B cell (primary cell): ENCODE results near the gene LRRC8D. TPM values are rescaled to one million over a fixed set of nuclear protein-coding genes. Genes with fewer than 3 reads are reported as not detected.

ENCODE experiments used
- ATAC-seq: fragments of 200-7000 bp; cut with Tn5 transposase; one replicate; pipeline ENCODE4 v1.10.0; 2021; ENCODE audit warnings: low read depth, mild to moderate bottlenecking, moderate number of reproducible peaks, moderate library complexity
- CTCF ChIA-PET: fragments of 350-600 bp; sonication (Branson Sonifier 250); formaldehyde crosslinking; loops from one replicate; lab custom pipeline; 2021; ENCODE audit warnings: antibody characterized with exemption, inconsistent platforms; lab: Charles Lee
- POLR2A ChIA-PET: fragments of 350-600 bp; sonication (Branson Sonifier 250); formaldehyde crosslinking; loops from one replicate; lab custom pipeline; 2021; ENCODE audit warnings: antibody characterized with exemption; lab: Charles Lee
- DNase-seq: peaks from one replicate; pipeline ENCODE4 v3.0.0; 2013
- H2AFZ ChIP-seq: 2 replicates; pipeline ENCODE4 v1.6.1; 2012; ENCODE audit warnings: mild to moderate bottlenecking, low read depth, low read length; ENCODE audit not compliant: insufficient read depth, poor library complexity, severe bottlenecking
- H3K27ac ChIP-seq, 2 donors: 1 replicate in 1 of 2; 2 replicates in 1 of 2; pipeline ENCODE4 v1.5.1; 2012 to 2013; ENCODE audit warnings: low read length in 2 of 2, mild to moderate bottlenecking in 2 of 2, moderate library complexity in 1 of 2
- H3K27me3 ChIP-seq, 4 experiments: fragments of 200-600 bp in 1 of 4; sonication (generic) in 1 of 4; replicated peaks in 1 of 4; 1 replicate in 2 of 4; 2 replicates in 2 of 4; pipeline versions ENCODE4 v1.6.1 to v1.7.0; 2013 to 2016; ENCODE audit warnings: low read length in 3 of 4, mild to moderate bottlenecking in 2 of 4, mixed read lengths in 1 of 4, moderate library complexity in 1 of 4; ENCODE audit not compliant: insufficient read depth in 4 of 4, control insufficient read depth in 3 of 4; ENCODE audit errors: control extremely low read depth in 1 of 4
- H3K36me3 ChIP-seq, 2 experiments: replicated peaks in 1 of 2; 1 replicate in 1 of 2; 2 replicates in 1 of 2; pipeline versions ENCODE4 v1.6.1 to v1.7.1; 2013; ENCODE audit warnings: low read length in 1 of 2; ENCODE audit not compliant: insufficient read depth in 2 of 2, control insufficient read depth in 1 of 2; ENCODE audit errors: control extremely low read depth in 1 of 2, extremely low read depth in 1 of 2
- H3K4me1 ChIP-seq, 2 donors: fragments of 200-600 bp in 1 of 2; sonication (generic) in 1 of 2; 1 replicate in 1 of 2; 2 replicates in 1 of 2; pipeline versions ENCODE4 v1.5.1 to v1.6.1; 2013 to 2017; ENCODE audit warnings: low read length in 2 of 2; ENCODE audit not compliant: control insufficient read depth in 2 of 2, insufficient read depth in 2 of 2
- H3K4me2 ChIP-seq: replicated peaks from 2 replicates; pipeline ENCODE3; 2012; ENCODE audit warnings: mild to moderate bottlenecking, low read depth, low read length; ENCODE audit not compliant: poor library complexity, severe bottlenecking
- H3K4me3 ChIP-seq, 5 experiments: fragments of 200-600 bp in 1 of 5; sonication (generic) in 1 of 5; 1 replicate in 3 of 5; 2 replicates in 2 of 5; pipeline versions ENCODE4 v1.5.1 to v1.7.0; 2011 to 2016; ENCODE audit warnings: low read length in 4 of 5, mild to moderate bottlenecking in 4 of 5, low read depth in 2 of 5, control low read depth in 1 of 5, moderate library complexity in 1 of 5; ENCODE audit not compliant: insufficient read depth in 1 of 5; ENCODE audit errors: control extremely low read depth in 1 of 5, extremely low read depth in 1 of 5
- H3K79me2 ChIP-seq: fragments of 200-600 bp; sonication (generic); one replicate; pipeline ENCODE4 v1.6.0; 2016; ENCODE audit warnings: low read length; ENCODE audit not compliant: control insufficient read depth, insufficient read depth
- H3K9ac ChIP-seq: fragments of 200-600 bp; sonication (generic); 2 replicates; pipeline ENCODE4 v1.6.1; 2017; ENCODE audit warnings: mild to moderate bottlenecking, low read length, moderate library complexity
- H3K9me3 ChIP-seq, 3 donors: one replicate each; pipeline versions ENCODE4 v1.6.1 to v1.7.1; 2013; ENCODE audit warnings: low read length in 2 of 3; ENCODE audit not compliant: control insufficient read depth in 2 of 3, insufficient read depth in 1 of 3; ENCODE audit errors: control extremely low read depth in 1 of 3
- H4K20me1 ChIP-seq: 2 replicates; pipeline ENCODE4 v1.6.0; 2012; ENCODE audit warnings: mild to moderate bottlenecking, low read length; ENCODE audit not compliant: insufficient read depth, control insufficient read depth, poor library complexity, severe bottlenecking
- H3K27ac Mint-ChIP-seq: one replicate; pipeline ENCODE4 v1.8.0; 2021; ENCODE audit warnings: mixed read lengths
- H3K27me3 Mint-ChIP-seq: one replicate; pipeline ENCODE4 v1.8.0; 2021; ENCODE audit warnings: mixed read lengths
- H3K4me1 Mint-ChIP-seq: one replicate; pipeline ENCODE4 v1.8.0; 2021; ENCODE audit warnings: mixed read lengths
- H3K4me3 Mint-ChIP-seq: one replicate; pipeline ENCODE4 v1.8.0; 2021; ENCODE audit warnings: mixed read lengths
- H3K9me3 Mint-ChIP-seq: one replicate; pipeline ENCODE4 v1.8.0; 2022; ENCODE audit warnings: mixed read lengths; ENCODE audit not compliant: insufficient read depth
- EZH2 ChIP-seq: IDR thresholded peaks from 2 replicates; pipeline ENCODE4 v1.6.1; 2012; ENCODE audit warnings: borderline replicate concordance, low read depth, mild to moderate bottlenecking, moderate library complexity, low read length; ENCODE audit not compliant: insufficient read depth, poor library complexity, severe bottlenecking
- WGBS: methylation state at CpG from one replicate; pipeline ENCODE4 v1.1.5; 2013; ENCODE audit warnings: missing lambda C conversion rate; ENCODE audit not compliant: insufficient coverage; 5-methylcytosine and 5-hydroxymethylcytosine counted together
- intact Hi-C: fragments of 100-400 bp; cut with micrococcal nuclease; formaldehyde crosslinking; loops from one replicate; pipeline ENCODE4 v1.10.0; 2022
- polyA plus RNA-seq: library from polyadenylated mRNA; depleted of rRNA; stranded (reverse); fragments of >200 nt; gene quantifications from 2 replicates; pipeline ENCODE4 v1.2.3, GENCODE V29; 2012
- total RNA-seq, 2 donors: library from RNA; stranded (reverse); fragments of 120-200 nt in 1 of 2; gene quantifications; 1 replicate in 1 of 2; 2 replicates in 1 of 2; pipeline versions ENCODE4 v1.2.3 to v1.2.4, GENCODE V29; 2013 to 2022
- TF ChIP-seq, protein P1 (sequence below): fragments of 200-600 bp; IDR thresholded peaks from one replicate; pipeline ENCODE4 v1.8.0; 2022; ENCODE audit warnings: antibody characterized with exemption, mild to moderate bottlenecking

LRRC8D gene
- total and polyA plus RNA-seq, 2 donors (not counting 1 experiment from before 2014, with no cell fraction given), result 23.7 to 47.0 TPM

DNA sequence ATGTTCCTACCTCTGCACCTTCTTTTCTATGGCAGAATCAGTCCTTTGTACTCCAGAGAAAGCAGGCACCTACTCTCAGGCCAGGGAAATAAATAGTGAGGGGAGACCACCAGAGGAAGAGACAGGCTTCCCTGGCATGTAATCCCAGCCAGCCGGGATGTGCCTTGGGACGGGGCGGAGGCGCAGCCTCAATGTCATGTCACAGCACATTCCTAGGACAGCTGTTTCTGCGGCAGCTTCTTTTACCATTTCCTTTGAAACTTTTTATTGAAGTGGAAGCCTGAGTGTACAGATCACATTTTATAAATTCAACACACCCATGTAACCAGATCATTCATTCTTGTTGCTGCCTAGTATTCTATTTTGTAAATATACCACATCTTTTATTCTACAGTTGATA is 106.2 kb downstream of the LRRC8D start:
- no peak for TF ChIP-seq EZH2
- TF ChIP-seq, protein P1, sequence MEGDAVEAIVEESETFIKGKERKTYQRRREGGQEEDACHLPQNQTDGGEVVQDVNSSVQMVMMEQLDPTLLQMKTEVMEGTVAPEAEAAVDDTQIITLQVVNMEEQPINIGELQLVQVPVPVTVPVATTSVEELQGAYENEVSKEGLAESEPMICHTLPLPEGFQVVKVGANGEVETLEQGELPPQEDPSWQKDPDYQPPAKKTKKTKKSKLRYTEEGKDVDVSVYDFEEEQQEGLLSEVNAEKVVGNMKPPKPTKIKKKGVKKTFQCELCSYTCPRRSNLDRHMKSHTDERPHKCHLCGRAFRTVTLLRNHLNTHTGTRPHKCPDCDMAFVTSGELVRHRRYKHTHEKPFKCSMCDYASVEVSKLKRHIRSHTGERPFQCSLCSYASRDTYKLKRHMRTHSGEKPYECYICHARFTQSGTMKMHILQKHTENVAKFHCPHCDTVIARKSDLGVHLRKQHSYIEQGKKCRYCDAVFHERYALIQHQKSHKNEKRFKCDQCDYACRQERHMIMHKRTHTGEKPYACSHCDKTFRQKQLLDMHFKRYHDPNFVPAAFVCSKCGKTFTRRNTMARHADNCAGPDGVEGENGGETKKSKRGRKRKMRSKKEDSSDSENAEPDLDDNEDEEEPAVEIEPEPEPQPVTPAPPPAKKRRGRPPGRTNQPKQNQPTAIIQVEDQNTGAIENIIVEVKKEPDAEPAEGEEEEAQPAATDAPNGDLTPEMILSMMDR, result no peak
- no peak overlapping the region for H3K4me3 Mint-ChIP-seq
- Histone ChIP-seq H4K20me1 (no peaks in the 10 kb centered on the region), H3K9ac (no peak overlapping the region), H3K36me3 (peaks cover 0 to 2% of the 10 kb centered on the region in 2 experiments), H3K27me3 (no peaks in the 10 kb centered on the region), H3K4me1 (peaks cover 0 to 8% of the 10 kb centered on the region in 2 donors), H3K27ac (no peak overlapping the region), H3K4me3 (no peak overlapping the region), H2AFZ (no peak overlapping the region), H3K4me2 (no peak overlapping the region), H3K79me2 (no peaks in the 10 kb centered on the region), H3K9me3 (peaks cover 0 to 6% (median 5%) of the 10 kb centered on the region in 3 donors)
- peaks cover 2% of the 10 kb centered on the region for H3K9me3 Mint-ChIP-seq
- no CpG with 5 or more reads among the region's 5 CpGs for WGBS
- ChIA-PET POLR2A (no interaction called here), CTCF (no interaction called here)
- no peaks in the 10 kb centered on the region for H3K27me3 Mint-ChIP-seq
- intact Hi-C loops, result no loop called here
- no peak overlapping the region for H3K27ac Mint-ChIP-seq
- ATAC-seq, result no peak
- H3K4me1 Mint-ChIP-seq, result peaks cover 26% of the 10 kb centered on the region
- DNase-seq, result no peak

DNA sequence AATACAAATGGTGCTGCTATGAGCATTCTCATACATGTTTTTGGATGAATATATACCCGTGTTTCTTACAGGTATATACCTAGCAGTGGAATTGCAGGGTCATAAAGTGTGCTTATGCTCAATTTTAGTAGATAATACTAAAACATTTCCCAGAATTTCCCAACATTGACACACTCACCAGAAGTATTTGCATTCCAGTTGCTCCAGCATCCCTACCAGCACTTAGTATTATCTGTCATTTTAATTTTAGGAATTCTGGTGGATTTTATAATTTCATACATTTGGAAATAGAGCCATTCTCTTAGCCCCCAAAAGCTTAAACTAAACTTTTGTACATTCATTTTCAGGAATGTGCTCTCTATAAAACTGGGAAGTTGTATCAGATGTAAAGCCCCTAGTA is 106.6 kb downstream of the LRRC8D start:
- Histone ChIP-seq H4K20me1 (no peaks in the 10 kb centered on the region), H3K9ac (no peak overlapping the region), H3K9me3 (peaks cover 0 to 6% (median 5%) of the 10 kb centered on the region in 3 donors)

More for the DNA sequence above, 106.6 kb downstream of the LRRC8D start:
- no peak overlapping the region for H3K4me2 ChIP-seq
- no peak for ATAC-seq
- peaks cover 0 to 8% of the 10 kb centered on the region in 2 donors for H3K4me1 ChIP-seq
- H3K27me3 ChIP-seq, result no peaks in the 10 kb centered on the region
- H3K27ac ChIP-seq, result no peak overlapping the region
- peaks cover 0 to 2% of the 10 kb centered on the region in 2 experiments for H3K36me3 ChIP-seq
- peaks cover 2% of the 10 kb centered on the region for H3K9me3 Mint-ChIP-seq
- ChIA-PET POLR2A (no interaction called here), CTCF (no interaction called here)
- DNase-seq, result no peak
- TF ChIP-seq, protein P1, result no peak
- TF ChIP-seq EZH2, result no peak
- no peak overlapping the region for H3K4me3 ChIP-seq
- H3K4me3 Mint-ChIP-seq, result no peak overlapping the region
- WGBS, result no CpG with 5 or more reads among the region's 1 CpG
- H3K4me1 Mint-ChIP-seq, result peaks cover 26% of the 10 kb centered on the region
- H3K27me3 Mint-ChIP-seq, result no peaks in the 10 kb centered on the region
- intact Hi-C loops, result no loop called here
- no peak overlapping the region for H2AFZ ChIP-seq
- no peak overlapping the region for H3K27ac Mint-ChIP-seq
- H3K79me2 ChIP-seq, result no peaks in the 10 kb centered on the region
